ENCODE results near the gene HM13. TPM values are rescaled to one million over a fixed set of nuclear protein-coding genes. Genes with fewer than 3 reads are reported as not detected.
"Not testable (repeated sequence)": the region's sequence is repeated elsewhere in the genome, so short reads cannot be mapped to it uniquely, and the experiment has no call there.

The HM13 gene
- total and polyA plus RNA-seq, 5 donors from 2014 or later = 111 to 142 (median 134) TPM

DNA sequence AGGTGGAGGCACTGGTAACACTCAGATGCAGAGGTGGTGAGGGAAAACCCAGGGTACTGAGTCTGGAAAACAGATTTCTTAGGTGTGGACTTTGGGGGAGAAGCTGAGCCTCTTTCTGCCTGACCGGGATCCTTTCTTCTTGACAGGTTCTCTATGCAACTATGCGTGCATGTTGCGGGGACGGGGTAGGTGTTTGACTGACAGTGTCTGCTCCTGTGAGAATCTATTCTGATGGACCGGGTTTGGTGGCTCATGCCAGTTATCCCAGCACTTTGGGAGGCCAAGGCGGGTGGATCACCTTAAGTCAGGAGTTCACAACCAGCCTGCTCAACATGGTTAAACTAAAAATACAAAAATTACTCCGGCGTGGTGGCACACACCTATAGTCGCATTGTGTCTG is 63.0 kb downstream of the HM13 start:
- no peaks in the 10 kb centered on the region for H3K36me3 Mint-ChIP-seq
- H3K4me3 Mint-ChIP-seq = peak overlapping the region in 1 of 4 donors; percentile 82

DNA sequence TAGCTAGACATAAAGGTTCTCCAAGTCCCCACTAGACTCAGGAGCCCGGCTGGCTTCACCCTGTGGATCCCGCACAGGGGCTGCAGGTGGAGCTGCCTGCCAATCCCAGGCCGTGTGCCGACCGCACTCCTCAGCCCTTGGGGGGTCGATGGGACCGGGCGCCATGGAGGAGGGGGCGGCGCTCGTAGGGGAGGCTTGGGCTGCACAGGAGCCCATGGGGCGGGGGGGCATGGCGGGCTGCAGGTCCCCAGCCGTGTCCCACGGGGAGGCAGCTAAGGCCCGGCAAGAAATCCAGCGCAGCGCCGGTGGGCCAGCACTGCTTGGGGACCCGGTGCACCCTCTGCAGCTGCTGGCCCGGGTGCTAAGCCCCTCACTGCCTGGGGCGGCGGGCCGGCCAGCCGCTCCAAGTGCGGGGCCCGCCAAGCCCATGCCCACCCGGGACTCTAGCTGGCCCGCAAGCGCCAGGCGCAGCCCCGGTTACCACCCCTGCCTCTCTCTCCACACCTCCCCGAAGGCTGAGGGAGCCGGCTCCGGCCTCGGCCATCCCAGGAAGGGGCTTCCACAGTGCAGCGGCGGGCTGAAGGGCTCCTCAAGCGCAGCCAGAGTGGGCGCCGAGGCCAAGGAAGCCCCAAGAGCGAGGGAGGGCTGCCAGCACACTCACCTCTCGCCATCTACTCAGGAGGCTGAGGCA is 64.4 kb downstream of the HM13 start:
- no peak overlapping the region for H3K4me3 ChIP-seq (ENCODE audit: low read depth, low read length)
- no peaks in the 10 kb centered on the region for H3K36me3 ChIP-seq (ENCODE audit: control insufficient read depth, insufficient read depth, low read length)
- H3K4me1 ChIP-seq (ENCODE audit: control insufficient read depth, insufficient read depth, low read length, poor library complexity, severe bottlenecking) = peaks cover 4% of the 10 kb centered on the region
- Mint-ChIP-seq H3K27ac (no peak overlapping the region), H3K4me1 (peaks cover 5 to 14% (median 8%) of the 10 kb centered on the region in 4 donors), H3K27me3 (peaks cover 8% of the 10 kb centered on the region), H3K36me3 (no peaks in the 10 kb centered on the region), H3K9me3 (peaks cover 0 to 3% (median 0%) of the 10 kb centered on the region in 7 donors), H3K4me3 (no peak overlapping the region)
- no peaks in the 10 kb centered on the region for H3K27me3 ChIP-seq (ENCODE audit: control insufficient read depth, insufficient read depth, low read length)
- no peaks in the 10 kb centered on the region for H3K9me3 ChIP-seq (ENCODE audit: control insufficient read depth in 2 of 2, low read length in 2 of 2)
- no peak overlapping the region for H3K27ac ChIP-seq (ENCODE audit: insufficient read depth, low read length, poor library complexity, severe bottlenecking)
- no peak for DNase-seq
- ATAC-seq (ENCODE audit: low read depth in 2 of 2) = no peak

More for the DNA sequence above, 63.0 kb downstream of the HM13 start:
- Mint-ChIP-seq H3K4me1 (peaks cover 5 to 23% (median 16%) of the 10 kb centered on the region in 4 donors), H3K27me3 (peaks cover 8% of the 10 kb centered on the region), H3K27ac (peak overlapping the region in 2 of 3 donors; percentile 51 to 54), H3K9me3 (peaks cover 0 to 3% (median 0%) of the 10 kb centered on the region in 7 donors)
- Histone ChIP-seq H3K9me3 (ENCODE audit: control insufficient read depth in 2 of 2, low read length in 2 of 2) (no peaks in the 10 kb centered on the region), H3K4me1 (ENCODE audit: control insufficient read depth, insufficient read depth, low read length, poor library complexity, severe bottlenecking) (peaks cover 14% of the 10 kb centered on the region), H3K36me3 (ENCODE audit: control insufficient read depth, insufficient read depth, low read length) (no peaks in the 10 kb centered on the region), H3K27ac (ENCODE audit: insufficient read depth, low read length, poor library complexity, severe bottlenecking) (no peak overlapping the region), H3K4me3 (ENCODE audit: low read depth, low read length) (no peak overlapping the region), H3K27me3 (ENCODE audit: control insufficient read depth, insufficient read depth, low read length) (no peaks in the 10 kb centered on the region)
- no peak for DNase-seq
- ATAC-seq (ENCODE audit: low read depth in 2 of 2) = no peak

DNA sequence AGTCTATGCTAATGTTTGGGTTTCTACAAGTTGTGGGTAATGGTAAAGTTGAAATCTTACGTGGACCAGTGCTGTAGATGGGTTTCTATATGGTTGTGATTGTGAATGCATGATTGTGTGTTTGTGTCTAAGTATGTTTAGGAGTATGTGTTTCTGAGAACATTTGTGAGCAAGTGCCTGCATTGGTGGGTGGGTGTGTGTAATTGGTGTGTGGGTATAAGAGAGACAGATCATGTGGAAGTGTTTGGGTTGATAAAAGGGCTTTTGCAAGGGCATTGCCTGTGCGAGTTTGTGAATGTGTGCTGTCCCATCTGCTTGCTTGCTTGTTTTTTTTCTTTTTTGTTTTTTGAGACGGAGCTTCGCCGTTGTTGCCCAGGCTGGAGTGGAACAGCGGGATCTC is 65.0 kb downstream of the HM13 start:
- Mint-ChIP-seq H3K9me3 (peaks cover 0 to 3% (median 0%) of the 10 kb centered on the region in 7 donors), H3K4me3 (peak overlapping the region in 1 of 4 donors; percentile 10), H3K27me3 (peaks cover 8% of the 10 kb centered on the region), H3K27ac (no peak overlapping the region), H3K36me3 (no peaks in the 10 kb centered on the region), H3K4me1 (peaks cover 0 to 9% (median 5%) of the 10 kb centered on the region in 4 donors)
- no peaks in the 10 kb centered on the region for H3K9me3 ChIP-seq (ENCODE audit: control insufficient read depth in 2 of 2, low read length in 2 of 2)
- no peak overlapping the region for H3K4me3 ChIP-seq (ENCODE audit: low read depth, low read length)
- DNase-seq (no peak), ATAC-seq (ENCODE audit: low read depth in 2 of 2) (no peak)
- H3K36me3 ChIP-seq (ENCODE audit: control insufficient read depth, insufficient read depth, low read length) = no peaks in the 10 kb centered on the region
- no peaks in the 10 kb centered on the region for H3K4me1 ChIP-seq (ENCODE audit: control insufficient read depth, insufficient read depth, low read length, poor library complexity, severe bottlenecking)
- H3K27ac ChIP-seq (ENCODE audit: insufficient read depth, low read length, poor library complexity, severe bottlenecking) = no peak overlapping the region
- no peaks in the 10 kb centered on the region for H3K27me3 ChIP-seq (ENCODE audit: control insufficient read depth, insufficient read depth, low read length)

DNA sequence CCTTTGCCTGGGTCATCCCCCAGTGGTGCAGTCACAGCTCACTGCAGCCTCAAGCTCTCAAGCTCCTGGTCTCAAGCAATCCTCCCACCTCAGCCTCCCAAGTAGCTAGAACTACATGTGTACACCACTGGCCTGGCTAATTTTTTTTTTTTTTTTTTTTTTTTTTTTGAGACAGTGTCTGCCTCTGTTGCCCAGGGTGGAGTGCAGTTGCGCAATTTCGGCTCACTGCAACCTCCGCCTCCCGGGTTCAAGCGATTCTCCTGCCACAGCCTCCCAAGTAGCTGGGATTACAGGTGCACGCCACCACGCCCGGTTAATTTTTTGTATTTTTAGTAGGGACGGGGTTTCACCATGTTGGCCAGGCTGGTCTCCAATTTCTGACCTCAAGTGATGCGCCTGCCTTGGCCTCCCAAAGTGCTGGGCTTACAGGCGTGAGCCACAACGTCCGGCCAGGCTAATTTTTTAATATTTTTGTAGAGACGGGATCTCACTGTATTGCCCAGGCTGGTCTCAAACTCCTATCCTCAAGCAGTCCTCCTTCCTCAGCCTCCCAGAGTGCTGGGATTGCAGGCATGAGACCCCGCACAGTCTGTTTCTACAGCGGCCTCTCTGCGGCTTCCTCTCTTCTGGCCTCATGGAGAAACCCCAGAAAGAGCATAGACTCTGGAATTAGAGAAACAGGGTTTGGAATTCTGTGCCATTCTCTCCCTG is 65.9 kb downstream of the HM13 start:
- not testable (repeated sequence) for H3K4me1 Mint-ChIP-seq; H3K36me3 Mint-ChIP-seq; H3K36me3 ChIP-seq (ENCODE audit: control insufficient read depth, insufficient read depth, low read length); H3K9me3 Mint-ChIP-seq; H3K27me3 ChIP-seq (ENCODE audit: control insufficient read depth, insufficient read depth, low read length); H3K9me3 ChIP-seq (ENCODE audit: control insufficient read depth in 2 of 2, low read length in 2 of 2); ATAC-seq (ENCODE audit: low read depth in 2 of 2); DNase-seq; H3K27ac ChIP-seq (ENCODE audit: insufficient read depth, low read length, poor library complexity, severe bottlenecking); H3K4me1 ChIP-seq (ENCODE audit: control insufficient read depth, insufficient read depth, low read length, poor library complexity, severe bottlenecking); H3K27ac Mint-ChIP-seq; H3K27me3 Mint-ChIP-seq; H3K4me3 ChIP-seq (ENCODE audit: low read depth, low read length)
- H3K4me3 Mint-ChIP-seq = peak overlapping the region in 1 of 4 donors; percentile 1

GRCh38 chr20:31580706-31581105 is 66.5 kb downstream of the HM13 start:
- no peak for DNase-seq
- Mint-ChIP-seq H3K36me3 (no peaks in the 10 kb centered on the region), H3K27me3 (peaks cover 11% of the 10 kb centered on the region)

DNA sequence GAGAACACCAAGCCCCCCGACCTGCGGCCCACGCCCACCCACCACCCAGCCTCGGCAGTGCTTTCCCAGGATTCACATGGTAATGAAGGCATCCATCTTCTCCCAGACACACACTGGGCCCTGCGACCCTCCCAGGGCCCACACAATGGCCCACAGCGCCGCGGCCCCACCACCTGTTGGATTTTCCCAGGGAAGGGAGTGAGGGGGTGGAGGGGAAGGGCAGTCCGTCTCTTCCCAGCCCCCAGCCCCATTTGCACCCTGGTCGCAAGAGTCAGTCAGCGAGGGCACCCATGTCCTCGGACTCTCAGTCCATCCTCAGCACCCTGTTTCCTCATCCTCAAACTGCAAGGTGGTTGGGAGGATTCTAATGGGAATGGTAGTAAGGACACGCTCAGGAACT is 67.1 kb downstream of the HM13 start:
- peaks cover 15% of the 10 kb centered on the region for H3K27me3 Mint-ChIP-seq
- Histone ChIP-seq H3K36me3 (ENCODE audit: control insufficient read depth, insufficient read depth, low read length) (no peaks in the 10 kb centered on the region), H3K27ac (ENCODE audit: insufficient read depth, low read length, poor library complexity, severe bottlenecking) (no peak overlapping the region), H3K4me1 (ENCODE audit: control insufficient read depth, insufficient read depth, low read length, poor library complexity, severe bottlenecking) (no peaks in the 10 kb centered on the region), H3K9me3 (ENCODE audit: control insufficient read depth in 2 of 2, low read length in 2 of 2) (no peaks in the 10 kb centered on the region), H3K27me3 (ENCODE audit: control insufficient read depth, insufficient read depth, low read length) (no peaks in the 10 kb centered on the region), H3K4me3 (ENCODE audit: low read depth, low read length) (no peak overlapping the region)
- DNase-seq = no peak
- ATAC-seq (ENCODE audit: low read depth in 2 of 2) = no peak
- peaks cover 0 to 13% (median 6%) of the 10 kb centered on the region in 4 donors for H3K4me1 Mint-ChIP-seq
- H3K27ac Mint-ChIP-seq = no peak overlapping the region
- H3K9me3 Mint-ChIP-seq = peaks cover 0 to 3% (median 0%) of the 10 kb centered on the region in 7 donors
- no peaks in the 10 kb centered on the region for H3K36me3 Mint-ChIP-seq
- H3K4me3 Mint-ChIP-seq = no peak overlapping the region

More at GRCh38 chr20:31580706-31581105, 66.5 kb downstream of the HM13 start:
- peak overlapping the region in 1 of 4 donors; percentile 1 for H3K4me3 Mint-ChIP-seq
- Histone ChIP-seq H3K9me3 (ENCODE audit: control insufficient read depth in 2 of 2, low read length in 2 of 2) (no peaks in the 10 kb centered on the region), H3K4me1 (ENCODE audit: control insufficient read depth, insufficient read depth, low read length, poor library complexity, severe bottlenecking) (no peaks in the 10 kb centered on the region), H3K27me3 (ENCODE audit: control insufficient read depth, insufficient read depth, low read length) (no peaks in the 10 kb centered on the region), H3K4me3 (ENCODE audit: low read depth, low read length) (no peak overlapping the region), H3K27ac (ENCODE audit: insufficient read depth, low read length, poor library complexity, severe bottlenecking) (no peak overlapping the region), H3K36me3 (ENCODE audit: control insufficient read depth, insufficient read depth, low read length) (no peaks in the 10 kb centered on the region)
- ATAC-seq (ENCODE audit: low read depth in 2 of 2) = no peak
- H3K4me1 Mint-ChIP-seq = peaks cover 0 to 9% (median 5%) of the 10 kb centered on the region in 4 donors
- H3K9me3 Mint-ChIP-seq = peaks cover 0 to 3% (median 0%) of the 10 kb centered on the region in 7 donors
- H3K27ac Mint-ChIP-seq = no peak overlapping the region

- Histone ChIP-seq H3K4me3 (ENCODE audit: low read depth, low read length) (no peak overlapping the region), H3K9me3 (ENCODE audit: control insufficient read depth in 2 of 2, low read length in 2 of 2) (no peaks in the 10 kb centered on the region), H3K36me3 (ENCODE audit: control insufficient read depth, insufficient read depth, low read length) (no peaks in the 10 kb centered on the region), H3K27me3 (ENCODE audit: control insufficient read depth, insufficient read depth, low read length) (no peaks in the 10 kb centered on the region), H3K4me1 (ENCODE audit: control insufficient read depth, insufficient read depth, low read length, poor library complexity, severe bottlenecking) (peaks cover 12% of the 10 kb centered on the region), H3K27ac (ENCODE audit: insufficient read depth, low read length, poor library complexity, severe bottlenecking) (no peak overlapping the region)
- no peak for ATAC-seq (ENCODE audit: low read depth in 2 of 2)
- H3K27ac Mint-ChIP-seq = peak overlapping the region in 2 of 3 donors; percentile 10 to 72
- H3K4me3 Mint-ChIP-seq = peak overlapping the region; percentile 51 to 84 (median 71)
- no peak for DNase-seq
- peaks cover 32% of the 10 kb centered on the region for H3K27me3 Mint-ChIP-seq
- peaks cover 0 to 14% (median 8%) of the 10 kb centered on the region in 4 donors for H3K4me1 Mint-ChIP-seq
- H3K9me3 Mint-ChIP-seq = no peaks in the 10 kb centered on the region
- no peaks in the 10 kb centered on the region for H3K36me3 Mint-ChIP-seq
These were observed 73.5 kb downstream of the HM13 start for GRCh38 chr20:31587545-31588389.
